Measurements from ENCODE around the gene MND1. TPM values are rescaled to one million over a fixed set of nuclear protein-coding genes. Genes with fewer than 3 reads are reported as not detected.

MND1 gene
- total RNA-seq, 4 donors from 2014 or later: 0.49 to 2.4 TPM; not detected in 2

DNA sequence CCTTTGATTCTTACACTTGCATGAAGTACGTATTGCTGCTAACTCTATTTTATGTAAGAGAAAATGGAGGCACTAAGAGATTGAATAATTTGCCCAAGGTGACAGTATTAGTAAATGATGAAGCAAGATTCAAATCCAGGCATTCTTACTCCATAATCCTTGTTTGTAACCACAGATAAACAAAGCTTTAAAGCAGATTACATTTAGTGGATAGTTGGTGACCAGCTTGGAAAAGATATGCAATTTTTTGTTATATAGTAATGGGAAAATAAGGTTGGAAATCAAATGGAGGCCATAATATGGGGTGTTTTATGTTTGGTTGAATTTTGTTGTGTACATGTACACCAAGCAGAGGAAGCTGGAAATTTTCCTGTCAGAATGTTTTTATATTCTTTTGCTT is 30.8 kb downstream of the MND1 start:
- no peak for DNase-seq (ENCODE audit: low spot score in 2 of 2)
- WGBS, 2 donors: 93 to 95% methylated on average over 1 of the region's 1 CpG
- H3K4me3 ChIP-seq (ENCODE audit: low read depth, poor library complexity, severe bottlenecking): no peak overlapping the region
- intact Hi-C loops (cut with DNase I; ENCODE audit: low total_unique reads): no loop called here
- no peak for TF ChIP-seq POLR2A (IDR thresholded peaks at IDR 0.05)
- TF ChIP-seq, protein P1, sequence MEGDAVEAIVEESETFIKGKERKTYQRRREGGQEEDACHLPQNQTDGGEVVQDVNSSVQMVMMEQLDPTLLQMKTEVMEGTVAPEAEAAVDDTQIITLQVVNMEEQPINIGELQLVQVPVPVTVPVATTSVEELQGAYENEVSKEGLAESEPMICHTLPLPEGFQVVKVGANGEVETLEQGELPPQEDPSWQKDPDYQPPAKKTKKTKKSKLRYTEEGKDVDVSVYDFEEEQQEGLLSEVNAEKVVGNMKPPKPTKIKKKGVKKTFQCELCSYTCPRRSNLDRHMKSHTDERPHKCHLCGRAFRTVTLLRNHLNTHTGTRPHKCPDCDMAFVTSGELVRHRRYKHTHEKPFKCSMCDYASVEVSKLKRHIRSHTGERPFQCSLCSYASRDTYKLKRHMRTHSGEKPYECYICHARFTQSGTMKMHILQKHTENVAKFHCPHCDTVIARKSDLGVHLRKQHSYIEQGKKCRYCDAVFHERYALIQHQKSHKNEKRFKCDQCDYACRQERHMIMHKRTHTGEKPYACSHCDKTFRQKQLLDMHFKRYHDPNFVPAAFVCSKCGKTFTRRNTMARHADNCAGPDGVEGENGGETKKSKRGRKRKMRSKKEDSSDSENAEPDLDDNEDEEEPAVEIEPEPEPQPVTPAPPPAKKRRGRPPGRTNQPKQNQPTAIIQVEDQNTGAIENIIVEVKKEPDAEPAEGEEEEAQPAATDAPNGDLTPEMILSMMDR (IDR thresholded peaks at IDR 0.05): no peak

DNA sequence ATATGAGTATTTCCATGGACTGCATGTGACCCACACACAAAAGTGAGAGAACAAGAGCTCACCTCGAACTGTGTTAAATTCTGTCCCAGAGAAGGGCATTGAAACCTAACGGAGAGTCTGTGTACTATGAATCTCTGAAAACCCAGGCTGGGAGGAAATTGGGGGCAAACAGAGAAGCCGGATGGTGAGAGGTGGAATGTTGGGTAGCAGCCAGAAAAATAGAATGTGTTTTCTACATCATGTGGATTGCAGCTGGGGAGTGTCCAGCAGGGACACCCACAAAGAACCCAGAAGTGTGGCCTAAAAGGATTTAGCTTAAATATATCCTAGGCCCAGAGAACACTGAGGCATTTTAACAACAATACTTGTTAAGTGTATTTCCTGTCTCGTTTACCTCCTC is 38.6 kb downstream of the MND1 start:
- H3K4me3 ChIP-seq (ENCODE audit: low read depth, poor library complexity, severe bottlenecking): no peak overlapping the region
- intact Hi-C loops (cut with DNase I; ENCODE audit: low total_unique reads): no loop called here
- DNase-seq (ENCODE audit: low spot score in 2 of 2): no peak
- TF ChIP-seq POLR2A (IDR thresholded peaks at IDR 0.05): no peak
- TF ChIP-seq, protein P1 (IDR thresholded peaks at IDR 0.05): no peak
- WGBS, 2 donors: 80 to 85% methylated on average over 4 of the region's 4 CpGs

DNA sequence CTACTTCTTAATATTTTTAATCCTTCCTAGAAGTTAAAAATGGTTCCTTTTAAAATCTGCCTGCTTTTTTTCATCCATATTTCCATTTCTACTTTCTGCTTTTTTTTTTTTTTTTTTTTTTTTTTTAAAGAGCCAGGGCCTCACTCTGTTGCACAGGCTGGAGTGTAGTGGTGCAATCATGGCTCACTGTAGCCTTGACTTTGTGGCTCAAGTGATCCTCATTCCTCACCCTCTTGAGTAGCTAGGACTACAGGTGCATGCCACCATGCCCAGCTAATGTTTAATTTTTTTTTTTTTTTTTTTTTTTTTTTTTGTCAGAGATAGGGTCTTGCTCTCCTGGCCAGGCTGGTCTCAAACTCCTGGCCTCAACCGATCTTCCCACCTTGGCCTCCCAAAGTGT is 39.7 kb downstream of the MND1 start:
- TF ChIP-seq POLR2A (IDR thresholded peaks at IDR 0.05): no peak
- TF ChIP-seq, protein P1 (IDR thresholded peaks at IDR 0.05): no peak
- no peak for DNase-seq (ENCODE audit: low spot score in 2 of 2)
- H3K4me3 ChIP-seq (ENCODE audit: low read depth, poor library complexity, severe bottlenecking): no peak overlapping the region
- intact Hi-C loops (cut with DNase I; ENCODE audit: low total_unique reads): no loop called here
- 100% methylated on average over 1 of the region's 1 CpG for WGBS, 2 donors

DNA sequence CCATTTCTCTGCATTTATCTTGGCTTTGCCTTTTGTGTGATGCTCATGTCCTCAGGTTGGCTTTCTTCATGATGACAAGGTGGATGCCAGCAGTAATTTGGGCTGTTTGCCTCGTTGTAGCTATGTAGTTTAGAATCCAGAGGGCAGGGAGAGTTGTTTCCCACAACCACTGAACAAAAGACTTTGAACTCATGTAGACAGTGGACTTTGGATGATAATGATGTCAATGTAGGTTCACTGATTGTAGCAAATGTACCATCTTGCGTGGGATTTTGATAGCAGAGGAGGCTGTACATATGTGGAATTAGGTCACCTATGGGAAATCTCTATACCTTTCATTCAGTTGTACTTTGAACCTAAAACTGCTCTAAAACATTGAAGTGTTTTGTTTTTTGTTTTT is 41.3 kb downstream of the MND1 start:
- no peak overlapping the region for H3K4me3 ChIP-seq (ENCODE audit: low read depth, poor library complexity, severe bottlenecking)
- intact Hi-C loops (cut with DNase I; ENCODE audit: low total_unique reads): no loop called here
- no peak for TF ChIP-seq POLR2A (IDR thresholded peaks at IDR 0.05)
- TF ChIP-seq, protein P1 (IDR thresholded peaks at IDR 0.05): no peak
- WGBS, 2 donors: 87% methylated on average over 2 of the region's 2 CpGs
- DNase-seq (ENCODE audit: low spot score in 2 of 2): no peak

DNA sequence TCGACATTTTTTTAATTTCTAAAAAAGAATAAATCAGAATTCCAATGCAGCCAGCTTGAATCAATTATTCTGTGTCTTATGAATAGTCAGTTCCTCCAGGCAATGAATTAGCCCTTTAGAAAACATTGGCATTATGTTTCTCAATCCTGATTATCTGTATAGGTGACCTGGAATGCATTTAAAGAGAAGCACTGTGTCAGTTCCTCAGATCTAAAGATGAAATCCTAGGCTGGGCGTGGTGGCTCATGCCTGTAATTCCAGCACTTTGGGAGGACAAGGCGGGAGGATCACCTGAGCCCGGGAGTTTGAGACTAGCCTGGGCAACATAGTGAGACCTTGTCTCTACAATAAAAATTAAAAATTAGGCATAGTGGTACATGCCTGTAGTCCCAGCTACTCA is 43.5 kb downstream of the MND1 start:
- no peak for DNase-seq (ENCODE audit: low spot score in 2 of 2)
- H3K4me3 ChIP-seq (ENCODE audit: low read depth, poor library complexity, severe bottlenecking): no peak overlapping the region
- TF ChIP-seq, protein P1 (IDR thresholded peaks at IDR 0.05): no peak
- no peak for TF ChIP-seq POLR2A (IDR thresholded peaks at IDR 0.05)
- 67 to 69% methylated on average over 4 of the region's 4 CpGs for WGBS, 2 donors
- intact Hi-C loops (cut with DNase I; ENCODE audit: low total_unique reads): no loop called here

DNA sequence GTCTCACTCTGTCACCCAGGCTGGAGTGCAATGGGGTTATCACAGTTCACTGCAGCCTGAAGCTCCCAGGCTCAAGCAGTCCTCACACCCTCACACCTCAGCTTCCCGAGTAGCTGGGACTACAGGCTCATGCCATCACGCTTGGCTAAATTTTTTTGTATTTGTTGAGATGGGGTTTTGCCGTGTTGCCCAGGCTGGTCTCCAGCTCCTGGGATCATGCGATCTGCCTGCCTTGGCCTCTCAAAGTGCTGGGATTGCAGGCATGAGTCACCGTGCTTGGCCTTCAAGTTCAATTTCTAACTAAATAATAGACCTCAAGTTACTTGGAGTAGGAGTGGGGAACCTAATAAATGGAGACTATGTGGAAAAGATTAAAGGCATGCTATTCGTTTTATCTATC is 48.9 kb downstream of the MND1 start:
- no peak for DNase-seq (ENCODE audit: low spot score in 2 of 2)
- no peak overlapping the region for H3K4me3 ChIP-seq (ENCODE audit: low read depth, poor library complexity, severe bottlenecking)
- intact Hi-C loops (cut with DNase I; ENCODE audit: low total_unique reads): no loop called here
- WGBS, 2 donors: 58 to 59% methylated on average over 6 of the region's 6 CpGs
- TF ChIP-seq, protein P1 (IDR thresholded peaks at IDR 0.05): no peak
- no peak for TF ChIP-seq POLR2A (IDR thresholded peaks at IDR 0.05)

All from lower leg skin (tissue), 4 donors.